HG02678 (cell line): ENCODE data around the gene HAVCR1.
"Not testable (repeated sequence)": the region's sequence is repeated elsewhere in the genome, so short reads cannot be mapped to it uniquely, and the experiment has no call there.

Experiments
- ATAC-seq: cut with Tn5 transposase; IDR thresholded peaks from one replicate; pipeline ENCODE4 v1.9.1; 2021; ENCODE audit warnings: mild to moderate bottlenecking, moderate library complexity; ENCODE audit not compliant: unreplicated experiment

Gene HAVCR1

GRCh38 chr5:157051604-157052245 lies 7.2 kb downstream of the HAVCR1 start:
- no peak for ATAC-seq

GRCh38 chr5:157050050-157050449 lies 8.9 kb downstream of the HAVCR1 start:
- ATAC-seq, result no peak

- no peak for ATAC-seq
Measured at GRCh38 chr5:157049605-157050004, 9.3 kb downstream of the HAVCR1 start.

- ATAC-seq, result no peak
Measured at GRCh38 chr5:157047898-157048297, 11.0 kb downstream of the HAVCR1 start.

GRCh38 chr5:157047016-157047415 lies 11.9 kb downstream of the HAVCR1 start:
- not testable (repeated sequence) for ATAC-seq

- no peak for ATAC-seq
Measured at GRCh38 chr5:157046041-157046440, 12.9 kb downstream of the HAVCR1 start.

GRCh38 chr5:157045601-157046000 lies 13.3 kb downstream of the HAVCR1 start:
- ATAC-seq, result no peak

- ATAC-seq, result no peak
Measured at GRCh38 chr5:157038568-157039187, 20.2 kb downstream of the HAVCR1 start.

- not testable (repeated sequence) for ATAC-seq
Measured at GRCh38 chr5:157034106-157035072, 24.5 kb downstream of the HAVCR1 start.

- ATAC-seq, result no peak
Measured at GRCh38 chr5:157033071-157033583, 25.8 kb downstream of the HAVCR1 start.

- ATAC-seq, result no peak
Measured at GRCh38 chr5:157030692-157031091, 28.2 kb downstream of the HAVCR1 start.

GRCh38 chr5:157029457-157029856 lies 29.5 kb downstream of the HAVCR1 start:
- ATAC-seq, result no peak

- peak; percentile 84 for ATAC-seq
Measured at GRCh38 chr5:157027663-157028062, 31.3 kb downstream of the HAVCR1 start.

GRCh38 chr5:157026789-157027424 lies 32.0 kb downstream of the HAVCR1 start:
- ATAC-seq, result no peak

GRCh38 chr5:157025093-157025698 lies 33.7 kb downstream of the HAVCR1 start:
- peak; percentile 53 for ATAC-seq

GRCh38 chr5:157024208-157024959 lies 34.5 kb downstream of the HAVCR1 start:
- ATAC-seq, result no peak

GRCh38 chr5:157022024-157022423 lies 36.9 kb downstream of the HAVCR1 start:
- no peak for ATAC-seq

GRCh38 chr5:157020511-157021222 lies 38.2 kb downstream of the HAVCR1 start:
- ATAC-seq, result no peak

GRCh38 chr5:157020002-157020401 lies 38.9 kb downstream of the HAVCR1 start:
- no peak for ATAC-seq
